HepG2 (cell line): ENCODE results near the gene STIM1. TPM values are rescaled to one million over a fixed set of nuclear protein-coding genes. Genes with fewer than 3 reads are reported as not detected.
A peak's percentile ranks its signal among the peaks of the same experiment; 100 is the strongest.

Source experiments
- BCL6 ChIP-seq: IDR thresholded peaks from 2 replicates; pipeline ENCODE4 v1.6.1; 2016; ENCODE audit warnings: missing genetic modification reagents, missing compliant biosample characterization
- CEBPB ChIP-seq: IDR thresholded peaks from 2 replicates; pipeline ENCODE4 v1.6.1; 2011; ENCODE audit warnings: low read depth, low read length, improper control_type of control experiment, borderline replicate concordance
- DR1 ChIP-seq: sonication (generic); formaldehyde crosslinking; IDR thresholded peaks from 2 replicates; pipeline ENCODE4 v1.8.0; 2021; ENCODE audit warnings: mild to moderate bottlenecking, missing genetic modification reagents, inconsistent platforms
- HIVEP1 ChIP-seq: sonication (generic); formaldehyde crosslinking; IDR thresholded peaks from 2 replicates; pipeline ENCODE4 v1.4.0; 2020; ENCODE audit warnings: mild to moderate bottlenecking, missing genetic modification reagents
- KDM5B ChIP-seq: sonication (generic); formaldehyde crosslinking; IDR thresholded peaks from 2 replicates; pipeline ENCODE4 v1.4.0; 2020; ENCODE audit warnings: missing genetic modification reagents, mild to moderate bottlenecking, borderline replicate concordance
- KLF12 ChIP-seq: sonication (generic); formaldehyde crosslinking; IDR thresholded peaks from 2 replicates; pipeline ENCODE4 v1.4.0; 2020; ENCODE audit warnings: missing genetic modification reagents, borderline replicate concordance
- MYC ChIP-seq: sonication (generic); formaldehyde crosslinking; IDR thresholded peaks from 2 replicates; pipeline ENCODE4 v1.9.0; 2021; ENCODE audit warnings: missing genetic modification reagents, borderline replicate concordance
- NFE2 ChIP-seq: sonication (generic); formaldehyde crosslinking; IDR thresholded peaks from 2 replicates; pipeline ENCODE4 v1.4.0; 2020; ENCODE audit warnings: missing genetic modification reagents
- NR2F6 ChIP-seq, 2 experiments: IDR thresholded peaks; 2 replicates each; pipeline ENCODE4 v1.6.1; 2016; ENCODE audit warnings: antibody characterized with exemption in 1 of 2, mild to moderate bottlenecking in 1 of 2
- PRPF4 ChIP-seq: fragments of 200-400 bp; formaldehyde crosslinking; IDR thresholded peaks from 2 replicates; pipeline ENCODE4 v1.6.1; 2016; ENCODE audit warnings: low read length, low read depth; ENCODE audit not compliant: poor library complexity, severe bottlenecking
- SMYD3 ChIP-seq: sonication (generic); formaldehyde crosslinking; IDR thresholded peaks from 2 replicates; pipeline ENCODE4 v1.8.1; 2023; ENCODE audit warnings: mild to moderate bottlenecking, missing genetic modification reagents
- TEAD3 ChIP-seq: optimal IDR thresholded peaks from 2 replicates; pipeline ENCODE3; 2016; ENCODE audit warnings: borderline replicate concordance
- THAP11 ChIP-seq: IDR thresholded peaks from 2 replicates; pipeline ENCODE4 v1.6.1; 2016; ENCODE audit warnings: missing biosample characterization, missing genetic modification reagents
- ZBTB7A ChIP-seq: sonication (generic); formaldehyde crosslinking; IDR thresholded peaks from 2 replicates; pipeline ENCODE4 v1.8.0; 2022; ENCODE audit warnings: mild to moderate bottlenecking, missing genetic modification reagents
- ZNF547 ChIP-seq: sonication (generic); formaldehyde crosslinking; IDR thresholded peaks from 2 replicates; pipeline ENCODE4 v1.5.1; 2020; ENCODE audit warnings: mild to moderate bottlenecking, missing genetic modification reagents
- ZNF607 ChIP-seq: sonication (generic); formaldehyde crosslinking; IDR thresholded peaks from 2 replicates; pipeline ENCODE4 v1.5.1; 2020; ENCODE audit warnings: missing genetic modification reagents, mild to moderate bottlenecking, borderline replicate concordance
- polyA plus RNA-seq, 8 experiments: library from polyadenylated mRNA; depleted of rRNA in 3 of 8; stranded (reverse) in 7 of 8; unstranded in 1 of 8; fragments of >200 nt; fragmentation: Illumina TruSeq in 4 of 8; extraction: Trizol in 4 of 8; gene quantifications; 2 replicates each; pipeline versions ENCODE4 v1.2.1 to v1.2.3, GENCODE V29; 2011 to 2016; ENCODE audit warnings: low read depth in 4 of 8, missing spikeins in 1 of 8, mixed read lengths in 1 of 8; ENCODE audit not compliant: insufficient read depth in 1 of 8
- total RNA-seq, 5 experiments: library from RNA; depleted of rRNA; stranded (reverse); fragments of >200 nt; fragmentation: Illumina TruSeq; extraction: Trizol; gene quantifications; 2 replicates each; pipeline ENCODE4 v1.2.3, GENCODE V29; 2016; ENCODE audit warnings: low read depth in 1 of 5
- TF ChIP-seq, protein P1 (sequence below): sonication (generic); formaldehyde crosslinking; IDR thresholded peaks from 2 replicates; pipeline ENCODE4 v1.4.0; 2020; ENCODE audit warnings: missing genetic modification reagents, borderline replicate concordance
- TF ChIP-seq, protein P2 (sequence below): sonication (generic); formaldehyde crosslinking; IDR thresholded peaks from 2 replicates; pipeline ENCODE4 v1.5.0; 2020; ENCODE audit warnings: mild to moderate bottlenecking, missing genetic modification reagents, moderate library complexity
- TF ChIP-seq, protein P3 (sequence below): sonication (generic); formaldehyde crosslinking; IDR thresholded peaks from 2 replicates; pipeline ENCODE4 v1.4.0; 2020; ENCODE audit warnings: missing genetic modification reagents
- TF ChIP-seq, protein P4 (sequence below): sonication (generic); formaldehyde crosslinking; IDR thresholded peaks from 2 replicates; pipeline ENCODE4 v1.4.0; 2020; ENCODE audit warnings: missing genetic modification reagents, mild to moderate bottlenecking, borderline replicate concordance

The STIM1 gene
- total and polyA plus RNA-seq, 2 of the 13 experiments (the other 11 are each of a cell fraction or from before 2014, with no cell fraction given): 19.2 to 28.5 TPM

DNA sequence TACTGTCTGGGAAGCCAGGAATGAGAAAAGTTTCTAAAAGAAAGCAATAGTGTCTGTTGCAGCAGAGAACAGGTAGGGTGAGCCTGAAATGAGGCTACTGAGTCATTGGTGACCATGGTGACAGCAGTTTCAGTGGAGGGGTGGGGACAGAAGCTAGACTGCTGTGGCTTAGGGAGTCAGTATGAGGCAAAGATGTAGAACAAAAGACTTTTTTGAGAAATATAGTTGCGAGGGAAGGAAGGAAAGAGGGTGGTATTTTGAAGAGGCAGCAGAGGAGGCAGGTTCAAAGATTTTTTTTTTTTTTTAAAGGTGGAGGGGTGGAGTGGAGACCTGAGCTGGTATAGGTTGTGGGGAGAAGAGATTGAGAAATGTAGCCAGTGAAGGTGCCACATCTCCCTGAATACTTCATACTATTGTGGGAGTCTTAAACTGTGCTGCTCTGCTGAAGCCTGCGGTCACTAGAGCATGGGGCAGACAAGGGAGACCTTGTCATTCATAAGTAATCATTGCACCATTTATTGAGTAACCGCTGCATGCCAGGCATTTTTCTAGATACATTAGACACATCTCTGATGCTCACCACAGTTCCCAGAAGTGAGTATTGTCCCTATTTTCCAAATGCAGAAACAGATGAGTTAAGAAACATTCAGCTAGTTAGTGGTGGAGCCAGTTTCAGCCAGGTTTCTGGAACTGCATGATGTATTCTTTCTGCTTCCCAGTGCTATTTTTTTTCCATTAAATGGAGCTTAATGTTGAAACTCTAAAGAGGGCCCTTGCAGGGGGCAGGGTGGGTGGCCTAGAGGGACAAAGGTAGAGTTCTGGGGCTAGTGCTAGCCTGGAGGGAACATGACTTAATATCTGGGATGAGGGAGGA is 49.9 kb downstream of the STIM1 start (continued):
- peak; percentile 99 for TF ChIP-seq CEBPB
- no peak for TF ChIP-seq KDM5B (CRISPR knock-in tag)
- no peak for TF ChIP-seq ZBTB7A (CRISPR knock-in tag)
- no peak for TF ChIP-seq MYC (CRISPR knock-in tag)
- no peak for TF ChIP-seq ZNF547 (CRISPR knock-in tag)
- no peak for TF ChIP-seq NFE2 (CRISPR knock-in tag)
- TF ChIP-seq, protein P1, sequence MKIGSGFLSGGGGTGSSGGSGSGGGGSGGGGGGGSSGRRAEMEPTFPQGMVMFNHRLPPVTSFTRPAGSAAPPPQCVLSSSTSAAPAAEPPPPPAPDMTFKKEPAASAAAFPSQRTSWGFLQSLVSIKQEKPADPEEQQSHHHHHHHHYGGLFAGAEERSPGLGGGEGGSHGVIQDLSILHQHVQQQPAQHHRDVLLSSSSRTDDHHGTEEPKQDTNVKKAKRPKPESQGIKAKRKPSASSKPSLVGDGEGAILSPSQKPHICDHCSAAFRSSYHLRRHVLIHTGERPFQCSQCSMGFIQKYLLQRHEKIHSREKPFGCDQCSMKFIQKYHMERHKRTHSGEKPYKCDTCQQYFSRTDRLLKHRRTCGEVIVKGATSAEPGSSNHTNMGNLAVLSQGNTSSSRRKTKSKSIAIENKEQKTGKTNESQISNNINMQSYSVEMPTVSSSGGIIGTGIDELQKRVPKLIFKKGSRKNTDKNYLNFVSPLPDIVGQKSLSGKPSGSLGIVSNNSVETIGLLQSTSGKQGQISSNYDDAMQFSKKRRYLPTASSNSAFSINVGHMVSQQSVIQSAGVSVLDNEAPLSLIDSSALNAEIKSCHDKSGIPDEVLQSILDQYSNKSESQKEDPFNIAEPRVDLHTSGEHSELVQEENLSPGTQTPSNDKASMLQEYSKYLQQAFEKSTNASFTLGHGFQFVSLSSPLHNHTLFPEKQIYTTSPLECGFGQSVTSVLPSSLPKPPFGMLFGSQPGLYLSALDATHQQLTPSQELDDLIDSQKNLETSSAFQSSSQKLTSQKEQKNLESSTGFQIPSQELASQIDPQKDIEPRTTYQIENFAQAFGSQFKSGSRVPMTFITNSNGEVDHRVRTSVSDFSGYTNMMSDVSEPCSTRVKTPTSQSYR (CRISPR knock-in tag): peak; percentile 63; the same call in 1 of the 2 replicates
- peak; percentile 100 for TF ChIP-seq TEAD3 (CRISPR knock-in tag)
- peak; percentile 77 for TF ChIP-seq NR2F6 (IDR thresholded peaks at IDR 0.05)
- peak; percentile 84 for TF ChIP-seq NR2F6 (CRISPR knock-in tag; IDR thresholded peaks at IDR 0.05)
- TF ChIP-seq, protein P2, sequence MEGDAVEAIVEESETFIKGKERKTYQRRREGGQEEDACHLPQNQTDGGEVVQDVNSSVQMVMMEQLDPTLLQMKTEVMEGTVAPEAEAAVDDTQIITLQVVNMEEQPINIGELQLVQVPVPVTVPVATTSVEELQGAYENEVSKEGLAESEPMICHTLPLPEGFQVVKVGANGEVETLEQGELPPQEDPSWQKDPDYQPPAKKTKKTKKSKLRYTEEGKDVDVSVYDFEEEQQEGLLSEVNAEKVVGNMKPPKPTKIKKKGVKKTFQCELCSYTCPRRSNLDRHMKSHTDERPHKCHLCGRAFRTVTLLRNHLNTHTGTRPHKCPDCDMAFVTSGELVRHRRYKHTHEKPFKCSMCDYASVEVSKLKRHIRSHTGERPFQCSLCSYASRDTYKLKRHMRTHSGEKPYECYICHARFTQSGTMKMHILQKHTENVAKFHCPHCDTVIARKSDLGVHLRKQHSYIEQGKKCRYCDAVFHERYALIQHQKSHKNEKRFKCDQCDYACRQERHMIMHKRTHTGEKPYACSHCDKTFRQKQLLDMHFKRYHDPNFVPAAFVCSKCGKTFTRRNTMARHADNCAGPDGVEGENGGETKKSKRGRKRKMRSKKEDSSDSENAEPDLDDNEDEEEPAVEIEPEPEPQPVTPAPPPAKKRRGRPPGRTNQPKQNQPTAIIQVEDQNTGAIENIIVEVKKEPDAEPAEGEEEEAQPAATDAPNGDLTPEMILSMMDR (CRISPR knock-in tag): no peak
- peak; percentile 67; the same call in 1 of the 2 replicates for TF ChIP-seq THAP11 (CRISPR knock-in tag)
- no peak for TF ChIP-seq PRPF4
- TF ChIP-seq, protein P3, sequence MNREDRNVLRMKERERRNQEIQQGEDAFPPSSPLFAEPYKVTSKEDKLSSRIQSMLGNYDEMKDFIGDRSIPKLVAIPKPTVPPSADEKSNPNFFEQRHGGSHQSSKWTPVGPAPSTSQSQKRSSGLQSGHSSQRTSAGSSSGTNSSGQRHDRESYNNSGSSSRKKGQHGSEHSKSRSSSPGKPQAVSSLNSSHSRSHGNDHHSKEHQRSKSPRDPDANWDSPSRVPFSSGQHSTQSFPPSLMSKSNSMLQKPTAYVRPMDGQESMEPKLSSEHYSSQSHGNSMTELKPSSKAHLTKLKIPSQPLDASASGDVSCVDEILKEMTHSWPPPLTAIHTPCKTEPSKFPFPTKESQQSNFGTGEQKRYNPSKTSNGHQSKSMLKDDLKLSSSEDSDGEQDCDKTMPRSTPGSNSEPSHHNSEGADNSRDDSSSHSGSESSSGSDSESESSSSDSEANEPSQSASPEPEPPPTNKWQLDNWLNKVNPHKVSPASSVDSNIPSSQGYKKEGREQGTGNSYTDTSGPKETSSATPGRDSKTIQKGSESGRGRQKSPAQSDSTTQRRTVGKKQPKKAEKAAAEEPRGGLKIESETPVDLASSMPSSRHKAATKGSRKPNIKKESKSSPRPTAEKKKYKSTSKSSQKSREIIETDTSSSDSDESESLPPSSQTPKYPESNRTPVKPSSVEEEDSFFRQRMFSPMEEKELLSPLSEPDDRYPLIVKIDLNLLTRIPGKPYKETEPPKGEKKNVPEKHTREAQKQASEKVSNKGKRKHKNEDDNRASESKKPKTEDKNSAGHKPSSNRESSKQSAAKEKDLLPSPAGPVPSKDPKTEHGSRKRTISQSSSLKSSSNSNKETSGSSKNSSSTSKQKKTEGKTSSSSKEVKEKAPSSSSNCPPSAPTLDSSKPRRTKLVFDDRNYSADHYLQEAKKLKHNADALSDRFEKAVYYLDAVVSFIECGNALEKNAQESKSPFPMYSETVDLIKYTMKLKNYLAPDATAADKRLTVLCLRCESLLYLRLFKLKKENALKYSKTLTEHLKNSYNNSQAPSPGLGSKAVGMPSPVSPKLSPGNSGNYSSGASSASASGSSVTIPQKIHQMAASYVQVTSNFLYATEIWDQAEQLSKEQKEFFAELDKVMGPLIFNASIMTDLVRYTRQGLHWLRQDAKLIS (CRISPR knock-in tag): no peak
- no peak for TF ChIP-seq DR1 (CRISPR knock-in tag)
- peak; percentile 87 for TF ChIP-seq BCL6
- TF ChIP-seq ZNF607 (CRISPR knock-in tag): no peak
- peak; percentile 78; the same call in 1 of the 2 replicates for TF ChIP-seq SMYD3 (CRISPR knock-in tag)
- no peak for TF ChIP-seq HIVEP1 (CRISPR knock-in tag)
- TF ChIP-seq KLF12 (CRISPR knock-in tag): no peak
- TF ChIP-seq, protein P4, sequence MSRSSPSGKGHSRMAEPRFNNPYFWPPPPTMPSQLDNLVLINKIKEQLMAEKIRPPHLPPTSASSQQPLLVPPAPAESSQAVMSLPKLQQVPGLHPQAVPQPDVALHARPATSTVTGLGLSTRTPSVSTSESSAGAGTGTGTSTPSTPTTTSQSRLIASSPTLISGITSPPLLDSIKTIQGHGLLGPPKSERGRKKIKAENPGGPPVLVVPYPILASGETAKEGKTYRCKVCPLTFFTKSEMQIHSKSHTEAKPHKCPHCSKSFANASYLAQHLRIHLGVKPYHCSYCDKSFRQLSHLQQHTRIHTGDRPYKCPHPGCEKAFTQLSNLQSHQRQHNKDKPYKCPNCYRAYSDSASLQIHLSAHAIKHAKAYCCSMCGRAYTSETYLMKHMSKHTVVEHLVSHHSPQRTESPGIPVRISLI (CRISPR knock-in tag): peak; percentile 61; the same call in 1 of the 2 replicates
